H1 (cell line): ENCODE results near the gene CEBPG. TPM values are rescaled to one million over a fixed set of nuclear protein-coding genes. Genes with fewer than 3 reads are reported as not detected.

Experiments used
- CHD7 ChIP-seq: fragments of 300-600 bp; sonication (generic); IDR thresholded peaks from 2 replicates; pipeline ENCODE4 v1.7.1; 2012; ENCODE audit warnings: low read length, moderate library complexity, mild to moderate bottlenecking, inconsistent platforms; ENCODE audit not compliant: insufficient replicate concordance
- NANOG ChIP-seq: IDR thresholded peaks from 2 replicates; pipeline ENCODE4 v1.6.1; 2011; ENCODE audit warnings: low read length, low read depth, mild to moderate bottlenecking, inconsistent platforms; ENCODE audit not compliant: insufficient read depth, poor library complexity, severe bottlenecking
- PHF8 ChIP-seq: fragments of 200-600 bp; sonication (generic); conservative IDR thresholded peaks from 2 replicates; pipeline ENCODE4 v1.7.1; 2012; ENCODE audit warnings: low read depth, mild to moderate bottlenecking, inconsistent platforms, low read length, moderate library complexity
- RFX5 ChIP-seq: IDR thresholded peaks from 2 replicates; pipeline ENCODE4 v1.6.1; 2011; ENCODE audit warnings: low read depth, low read length, improper control_type of control experiment, borderline replicate concordance
- SIN3A ChIP-seq, 2 experiments: IDR thresholded peaks in 1 of 2; conservative IDR thresholded peaks in 1 of 2; 2 replicates each; pipeline ENCODE4 v1.6.1; 2011 to 2012; ENCODE audit warnings: low read length in 2 of 2, improper control_type of control experiment in 1 of 2, low read depth in 1 of 2, mild to moderate bottlenecking in 1 of 2
- polyA plus RNA-seq, 7 experiments: library from polyadenylated mRNA; depleted of rRNA in 3 of 7; stranded (reverse) in 5 of 7; unstranded in 2 of 7; fragments of >200 nt in 5 of 7; fragments of 200-250 nt in 2 of 7; gene quantifications; 1 replicate in 5 of 7; 2 replicates in 1 of 7; 4 replicates in 1 of 7; pipeline versions ENCODE4 v1.2.1 to v1.2.3, GENCODE V29; 2011 to 2013; ENCODE audit warnings: missing spikeins in 2 of 7, mixed read lengths in 2 of 7
- total RNA-seq: library from RNA; stranded (reverse); fragmentation: NEBNext Ultra II Directional; extraction: Animal tissue kit (Norgen Biotek cat#: 25700); gene quantifications from 2 replicates; pipeline ENCODE4 v1.2.1, GENCODE V29; 2021

The CEBPG gene
- total and polyA plus RNA-seq, 2 of the 8 experiments (the other 6 are each of a cell fraction or from before 2014, with no cell fraction given), result 12.3 to 35.4 TPM

GRCh38 chr19:33398361-33399060 lies 25.0 kb downstream of the CEBPG start (continued):
- TF ChIP-seq CHD7 (no peak), RFX5 (no peak), SIN3A (conservative IDR thresholded peaks at IDR 0.05 in 1 of 2, IDR thresholded peaks at IDR 0.05 in 1 of 2; ENCODE audit: low read depth in 1 of 2, low read length in 2 of 2) (no peak), NANOG (no peak), PHF8 (no peak)
- TF ChIP-seq, all 59 proteins: peak for 0
